Activated naive CD8-positive, alpha-beta T cell treated with anti-CD3 and anti-CD28 coated beads, Interleukin-2, amount 10 ng/mL, durations not matched to agents 7 days and 5 days (primary cell): ENCODE data around the gene SLFN11. TPM values are rescaled to one million over a fixed set of nuclear protein-coding genes. Genes with fewer than 3 reads are reported as not detected.
"Not testable (repeated sequence)": the region's sequence is repeated elsewhere in the genome, so short reads cannot be mapped to it uniquely, and the experiment has no call there.

Experiments
- ATAC-seq: fragments of 150-1000 bp; cut with Tn5 transposase; one replicate; pipeline ENCODE4 v1.10.0; 2021; ENCODE audit warnings: low read depth, moderate library complexity
- POLR2A ChIA-PET: fragments of 350-600 bp; sonication (Branson Sonifier 250); formaldehyde crosslinking; loops from one replicate; lab custom pipeline; 2021; ENCODE audit warnings: antibody characterized with exemption; lab: Charles Lee
- DNase-seq: peaks from one replicate; pipeline ENCODE4 v3.0.0; 2021
- H3K27ac Mint-ChIP-seq: one replicate; pipeline ENCODE4 v1.8.0; 2022; ENCODE audit warnings: mild to moderate bottlenecking, mixed read lengths
- H3K27me3 Mint-ChIP-seq: one replicate; pipeline ENCODE4 v1.8.0; 2022; ENCODE audit warnings: mild to moderate bottlenecking, moderate library complexity, mixed read lengths
- H3K36me3 Mint-ChIP-seq: one replicate; pipeline ENCODE4 v1.8.0; 2021; ENCODE audit warnings: mild to moderate bottlenecking, mixed read lengths
- H3K4me1 Mint-ChIP-seq: one replicate; pipeline ENCODE4 v1.8.0; 2021; ENCODE audit warnings: mixed read lengths
- H3K4me3 Mint-ChIP-seq: one replicate; pipeline ENCODE4 v1.8.0; 2022; ENCODE audit warnings: mild to moderate bottlenecking, moderate library complexity, mixed read lengths
- H3K9me3 Mint-ChIP-seq: one replicate; pipeline ENCODE4 v1.8.0; 2021; ENCODE audit warnings: mixed read lengths
- total RNA-seq, 2 experiments: library from RNA; stranded (reverse); gene quantifications; one replicate each; pipeline ENCODE4 v1.2.3, GENCODE V29; 2021

The SLFN11 gene
- 10 to 100 TPM; 44.1 to 47.5 TPM for total RNA-seq

- POLR2A ChIA-PET = interaction anchor here (0.6 to 3.1 kb wide), 12 partner anchors 36 to 542 kb away, joined by 3 to 17 read pairs (median 6); partner anchors contain the start of genes PEX12, SLFN12L, SLFN5 and TAF15
- Mint-ChIP-seq H3K4me1 (peaks cover 38% of the 10 kb centered on the region), H3K36me3 (peaks cover 32% of the 10 kb centered on the region), H3K9me3 (peaks cover 17% of the 10 kb centered on the region), H3K27me3 (peaks cover 12% of the 10 kb centered on the region), H3K4me3 (peak within 1 kb of the TSS; percentile 94), H3K27ac (peak within 1 kb of the TSS; percentile 95)
- ATAC-seq = peak; percentile 76
- peak; percentile 77 for DNase-seq
Observed at GRCh38 chr17:35373534-35373983, at the start of gene SLFN11. TSS of gene SLFN11 (minus strand) at chr17:35373621. CDS start at chr17:35363807, 9,814 bp downstream.

GRCh38 chr17:35421069-35421468 is 47.6 kb upstream of the SLFN11 start:
- DNase-seq, H3K9me3 Mint-ChIP-seq, H3K4me1 Mint-ChIP-seq, POLR2A ChIA-PET, H3K4me3 Mint-ChIP-seq, H3K27ac Mint-ChIP-seq, ATAC-seq, H3K27me3 Mint-ChIP-seq: not testable (repeated sequence)
- peaks cover 54% of the 10 kb centered on the region for H3K36me3 Mint-ChIP-seq

- Mint-ChIP-seq H3K4me3 (no peak overlapping the region), H3K27ac (no peak overlapping the region), H3K9me3 (peaks cover 8% of the 10 kb centered on the region), H3K27me3 (no peaks in the 10 kb centered on the region), H3K4me1 (peaks cover 4% of the 10 kb centered on the region), H3K36me3 (peaks cover 60% of the 10 kb centered on the region)
- ATAC-seq (no peak), DNase-seq (no peak)
- POLR2A ChIA-PET = no interaction called here
Observed at GRCh38 chr17:35416659-35417058, 43.2 kb upstream of the SLFN11 start.

GRCh38 chr17:35414707-35415106 is 41.3 kb upstream of the SLFN11 start:
- H3K4me1 Mint-ChIP-seq, POLR2A ChIA-PET, H3K27me3 Mint-ChIP-seq, H3K4me3 Mint-ChIP-seq, ATAC-seq, DNase-seq, H3K9me3 Mint-ChIP-seq, H3K27ac Mint-ChIP-seq: not testable (repeated sequence)
- peaks cover 68% of the 10 kb centered on the region for H3K36me3 Mint-ChIP-seq

- Mint-ChIP-seq H3K4me1 (peaks cover 4% of the 10 kb centered on the region), H3K9me3 (peaks cover 8% of the 10 kb centered on the region), H3K36me3 (peaks cover 68% of the 10 kb centered on the region), H3K4me3 (no peak overlapping the region), H3K27ac (no peak overlapping the region), H3K27me3 (no peaks in the 10 kb centered on the region)
- DNase-seq (no peak), ATAC-seq (no peak)
- POLR2A ChIA-PET = no interaction called here
Observed at GRCh38 chr17:35414247-35414646, 40.8 kb upstream of the SLFN11 start.

- Mint-ChIP-seq H3K4me1 (peaks cover 9% of the 10 kb centered on the region), H3K27ac (no peak overlapping the region), H3K9me3 (no peaks in the 10 kb centered on the region), H3K36me3 (peaks cover 48% of the 10 kb centered on the region), H3K27me3 (no peaks in the 10 kb centered on the region), H3K4me3 (no peak overlapping the region)
- POLR2A ChIA-PET = no interaction called here
- no peak for ATAC-seq
- no peak for DNase-seq
Observed at GRCh38 chr17:35407531-35407930, 34.1 kb upstream of the SLFN11 start.

GRCh38 chr17:35406568-35406967 is 33.1 kb upstream of the SLFN11 start:
- Mint-ChIP-seq H3K27me3 (no peaks in the 10 kb centered on the region), H3K27ac (no peak overlapping the region), H3K9me3 (no peaks in the 10 kb centered on the region), H3K36me3 (peaks cover 48% of the 10 kb centered on the region), H3K4me1 (peaks cover 9% of the 10 kb centered on the region), H3K4me3 (no peak overlapping the region)
- no peak for DNase-seq
- no peak for ATAC-seq
- POLR2A ChIA-PET = no interaction called here

GRCh38 chr17:35404360-35404759 is 30.9 kb upstream of the SLFN11 start:
- H3K4me3 Mint-ChIP-seq = no peak overlapping the region

GRCh38 chr17:35393783-35394182 is 20.4 kb upstream of the SLFN11 start:
- H3K4me3 Mint-ChIP-seq, POLR2A ChIA-PET, H3K4me1 Mint-ChIP-seq, ATAC-seq, H3K27me3 Mint-ChIP-seq, H3K9me3 Mint-ChIP-seq, DNase-seq, H3K27ac Mint-ChIP-seq, H3K36me3 Mint-ChIP-seq: not testable (repeated sequence)

More at GRCh38 chr17:35404360-35404759, 30.9 kb upstream of the SLFN11 start:
- H3K27me3 Mint-ChIP-seq = no peaks in the 10 kb centered on the region
- peak; percentile 90 for ATAC-seq
- peaks cover 34% of the 10 kb centered on the region for H3K36me3 Mint-ChIP-seq
- H3K27ac Mint-ChIP-seq = no peak overlapping the region
- POLR2A ChIA-PET = interaction anchor here (0.6 kb wide), 1 partner anchor 165 kb away, joined by 4 read pairs; no protein-coding TSS in a partner anchor
- H3K9me3 Mint-ChIP-seq = no peaks in the 10 kb centered on the region
- H3K4me1 Mint-ChIP-seq = peaks cover 9% of the 10 kb centered on the region
- no peak for DNase-seq

- Mint-ChIP-seq H3K27me3 (peaks cover 6% of the 10 kb centered on the region), H3K36me3 (peaks cover 12% of the 10 kb centered on the region), H3K9me3 (peaks cover 16% of the 10 kb centered on the region), H3K4me3 (no peak overlapping the region), H3K4me1 (peaks cover 1% of the 10 kb centered on the region), H3K27ac (no peak overlapping the region)
- no peak for ATAC-seq
- no peak for DNase-seq
- POLR2A ChIA-PET = no interaction called here
Observed at GRCh38 chr17:35390663-35391062, 17.2 kb upstream of the SLFN11 start.

- peaks cover 12% of the 10 kb centered on the region for H3K36me3 Mint-ChIP-seq
- no peak overlapping the region for H3K4me3 Mint-ChIP-seq
- peaks cover 14% of the 10 kb centered on the region for H3K9me3 Mint-ChIP-seq
- H3K27me3 Mint-ChIP-seq = peaks cover 6% of the 10 kb centered on the region
- ATAC-seq (no peak), DNase-seq (no peak)
- H3K4me1 Mint-ChIP-seq = peaks cover 1% of the 10 kb centered on the region
- POLR2A ChIA-PET = no interaction called here
- no peak overlapping the region for H3K27ac Mint-ChIP-seq
Observed at GRCh38 chr17:35390156-35390555, 16.7 kb upstream of the SLFN11 start.

- peaks cover 12% of the 10 kb centered on the region for H3K36me3 Mint-ChIP-seq
- DNase-seq (no peak), ATAC-seq (no peak)
- peaks cover 11% of the 10 kb centered on the region for H3K9me3 Mint-ChIP-seq
- peaks cover 1% of the 10 kb centered on the region for H3K4me1 Mint-ChIP-seq
- peaks cover 4% of the 10 kb centered on the region for H3K27me3 Mint-ChIP-seq
- POLR2A ChIA-PET = no interaction called here
- no peak overlapping the region for H3K4me3 Mint-ChIP-seq
- H3K27ac Mint-ChIP-seq = no peak overlapping the region
Observed at GRCh38 chr17:35387496-35387895, 14.1 kb upstream of the SLFN11 start.

GRCh38 chr17:35377706-35378105 is 4.3 kb upstream of the SLFN11 start:
- Mint-ChIP-seq H3K36me3 (peaks cover 3% of the 10 kb centered on the region), H3K4me3 (no peak overlapping the region), H3K27ac (no peak overlapping the region), H3K27me3 (peaks cover 16% of the 10 kb centered on the region), H3K4me1 (peaks cover 17% of the 10 kb centered on the region), H3K9me3 (peaks cover 11% of the 10 kb centered on the region)
- POLR2A ChIA-PET = interaction anchor here (0.5 to 0.7 kb wide), 2 partner anchors 15 to 135 kb away, joined by 3 to 4 read pairs; partner anchors contain the start of gene SLFN5
- DNase-seq = no peak
- ATAC-seq = no peak

GRCh38 chr17:35377068-35377467 is 3.6 kb upstream of the SLFN11 start:
- POLR2A ChIA-PET = interaction anchor here (0.7 kb wide), 1 partner anchor 134 kb away, joined by 3 read pairs; the partner anchor contains the start of gene SLFN5
- Mint-ChIP-seq H3K36me3 (peaks cover 2% of the 10 kb centered on the region), H3K4me1 (peaks cover 16% of the 10 kb centered on the region), H3K4me3 (no peak overlapping the region), H3K9me3 (peaks cover 11% of the 10 kb centered on the region), H3K27me3 (peaks cover 16% of the 10 kb centered on the region), H3K27ac (no peak overlapping the region)
- DNase-seq (no peak), ATAC-seq (no peak)
